ENCODE data around the gene COL4A3. TPM values are rescaled to one million over a fixed set of nuclear protein-coding genes. Genes with fewer than 3 reads are reported as not detected.
"Not testable (repeated sequence)": the region's sequence is repeated elsewhere in the genome, so short reads cannot be mapped to it uniquely, and the experiment has no call there.

The COL4A3 gene
- total RNA-seq, 1 experiment from 2014 or later, result 0.34 TPM

- no peaks in the 10 kb centered on the region for H3K4me1 ChIP-seq
- no peak overlapping the region for H3K27ac ChIP-seq
- no peaks in the 10 kb centered on the region; the same call in 1 of the 2 replicates for H3K9me3 ChIP-seq (replicated peaks)
- no peaks in the 10 kb centered on the region for H3K27me3 ChIP-seq
- no peak for DNase-seq
- H3K4me3 ChIP-seq, result no peak overlapping the region
- H3K36me3 ChIP-seq, result no peaks in the 10 kb centered on the region
Observed at GRCh38 chr2:227214622-227215041, 50.2 kb downstream of the COL4A3 start.

- Histone ChIP-seq H3K9me3 (replicated peaks) (no peaks in the 10 kb centered on the region; the same call in 1 of the 2 replicates), H3K27ac (no peak overlapping the region), H3K4me3 (no peak overlapping the region), H3K27me3 (no peaks in the 10 kb centered on the region), H3K36me3 (no peaks in the 10 kb centered on the region), H3K4me1 (no peaks in the 10 kb centered on the region)
- peak in 1 of 2 experiments; percentile 18 for DNase-seq
Observed at GRCh38 chr2:227219312-227220105, 55.1 kb downstream of the COL4A3 start.

- no peak overlapping the region for H3K4me3 ChIP-seq
- no peak overlapping the region for H3K27ac ChIP-seq
- no peaks in the 10 kb centered on the region; the same call in 1 of the 2 replicates for H3K9me3 ChIP-seq (replicated peaks)
- no peaks in the 10 kb centered on the region for H3K36me3 ChIP-seq
- no peaks in the 10 kb centered on the region for H3K4me1 ChIP-seq
- DNase-seq, result no peak
- H3K27me3 ChIP-seq, result no peaks in the 10 kb centered on the region
Observed at GRCh38 chr2:227221120-227221519, 56.7 kb downstream of the COL4A3 start.

- H3K27me3 ChIP-seq, result no peaks in the 10 kb centered on the region
- no peak overlapping the region for H3K27ac ChIP-seq
- no peaks in the 10 kb centered on the region; the same call in 1 of the 2 replicates for H3K9me3 ChIP-seq (replicated peaks)
- no peaks in the 10 kb centered on the region for H3K4me1 ChIP-seq
- no peak for DNase-seq
- H3K4me3 ChIP-seq, result no peak overlapping the region
- H3K36me3 ChIP-seq, result no peaks in the 10 kb centered on the region
Observed at GRCh38 chr2:227222292-227222691, 57.9 kb downstream of the COL4A3 start.

GRCh38 chr2:227225641-227226040 lies 61.2 kb downstream of the COL4A3 start:
- H3K36me3 ChIP-seq; H3K4me1 ChIP-seq; H3K9me3 ChIP-seq (replicated peaks); H3K27ac ChIP-seq; H3K27me3 ChIP-seq; H3K4me3 ChIP-seq; DNase-seq: not testable (repeated sequence)

GRCh38 chr2:227228061-227228667 lies 63.7 kb downstream of the COL4A3 start:
- peak overlapping the region; percentile 15; the same call in 1 of the 2 replicates for H3K4me3 ChIP-seq
- peaks cover 9% of the 10 kb centered on the region; the same call in 1 of the 2 replicates for H3K4me1 ChIP-seq
- H3K36me3 ChIP-seq, result no peaks in the 10 kb centered on the region
- no peaks in the 10 kb centered on the region for H3K27me3 ChIP-seq
- DNase-seq, result peak; percentile 66 to 68
- H3K9me3 ChIP-seq (replicated peaks), result no peaks in the 10 kb centered on the region
- H3K27ac ChIP-seq, result no peak overlapping the region

- peaks cover 9% of the 10 kb centered on the region; the same call in 1 of the 2 replicates for H3K4me1 ChIP-seq
- no peaks in the 10 kb centered on the region for H3K27me3 ChIP-seq
Observed at GRCh38 chr2:227230151-227230550, 65.7 kb downstream of the COL4A3 start.

GRCh38 chr2:227234429-227234828 lies 70.0 kb downstream of the COL4A3 start:
- no peak overlapping the region for H3K27ac ChIP-seq
- H3K36me3 ChIP-seq, result no peaks in the 10 kb centered on the region
- DNase-seq, result no peak
- H3K4me1 ChIP-seq, result peaks cover 5% of the 10 kb centered on the region
- no peak overlapping the region for H3K4me3 ChIP-seq
- H3K9me3 ChIP-seq (replicated peaks), result no peaks in the 10 kb centered on the region
- H3K27me3 ChIP-seq, result 0 out of 2 replicates have a peak, but pooled peaks cover under 1% of the 10 kb centered on the region

More at GRCh38 chr2:227230151-227230550, 65.7 kb downstream of the COL4A3 start:
- Histone ChIP-seq H3K9me3 (replicated peaks) (no peaks in the 10 kb centered on the region), H3K36me3 (no peaks in the 10 kb centered on the region), H3K27ac (no peak overlapping the region), H3K4me3 (no peak overlapping the region)
- no peak for DNase-seq

GRCh38 chr2:227237786-227238185 lies 73.4 kb downstream of the COL4A3 start:
- H3K4me3 ChIP-seq, result no peak overlapping the region
- DNase-seq, result no peak
- 0 out of 2 replicates have a peak, but pooled peaks cover 5% of the 10 kb centered on the region for H3K27me3 ChIP-seq
- no peak overlapping the region for H3K27ac ChIP-seq
- no peaks in the 10 kb centered on the region for H3K36me3 ChIP-seq
- peaks cover 5% of the 10 kb centered on the region for H3K4me1 ChIP-seq
- no peaks in the 10 kb centered on the region for H3K9me3 ChIP-seq (replicated peaks)

GRCh38 chr2:227238238-227239237 lies 74.1 kb downstream of the COL4A3 start:
- Histone ChIP-seq H3K4me3 (no peak overlapping the region), H3K27me3 (0 out of 2 replicates have a peak, but pooled peaks cover 5% of the 10 kb centered on the region), H3K27ac (no peak overlapping the region), H3K9me3 (replicated peaks) (no peaks in the 10 kb centered on the region), H3K36me3 (no peaks in the 10 kb centered on the region), H3K4me1 (peaks cover 5% of the 10 kb centered on the region)
- DNase-seq, result peak; percentile 59 to 82

- Histone ChIP-seq H3K4me1 (peaks cover 5% of the 10 kb centered on the region), H3K27me3 (0 out of 2 replicates have a peak, but pooled peaks cover 5% of the 10 kb centered on the region), H3K27ac (no peak overlapping the region), H3K4me3 (no peak overlapping the region), H3K36me3 (no peaks in the 10 kb centered on the region), H3K9me3 (replicated peaks) (no peaks in the 10 kb centered on the region)
- DNase-seq, result no peak
Observed at GRCh38 chr2:227241005-227241404, 76.6 kb downstream of the COL4A3 start.

- no peak for DNase-seq
- Histone ChIP-seq H3K36me3 (no peaks in the 10 kb centered on the region), H3K27ac (no peak overlapping the region), H3K9me3 (replicated peaks) (no peaks in the 10 kb centered on the region), H3K4me3 (no peak overlapping the region), H3K27me3 (no peaks in the 10 kb centered on the region), H3K4me1 (no peaks in the 10 kb centered on the region)
Observed at GRCh38 chr2:227248876-227249275, 84.5 kb downstream of the COL4A3 start.

- no peaks in the 10 kb centered on the region for H3K4me1 ChIP-seq
- no peaks in the 10 kb centered on the region for H3K9me3 ChIP-seq (replicated peaks)
- no peak for DNase-seq
- H3K4me3 ChIP-seq, result no peak overlapping the region
- H3K27ac ChIP-seq, result no peak overlapping the region
- H3K27me3 ChIP-seq, result no peaks in the 10 kb centered on the region
- no peaks in the 10 kb centered on the region for H3K36me3 ChIP-seq
Observed at GRCh38 chr2:227252831-227253230, 88.4 kb downstream of the COL4A3 start.

GRCh38 chr2:227256605-227257004 lies 92.2 kb downstream of the COL4A3 start:
- no peaks in the 10 kb centered on the region for H3K4me1 ChIP-seq
- H3K4me3 ChIP-seq, result no peak overlapping the region
- no peak overlapping the region for H3K27ac ChIP-seq
- no peaks in the 10 kb centered on the region for H3K27me3 ChIP-seq
- DNase-seq, result no peak
- H3K9me3 ChIP-seq (replicated peaks), result 0 out of 2 replicates have a peak, but pooled peaks cover under 1% of the 10 kb centered on the region
- H3K36me3 ChIP-seq, result no peaks in the 10 kb centered on the region

Measured in SJCRH30 (cell line).